ENCODE measurements around the gene PRKG2.

Gene PRKG2

DNA sequence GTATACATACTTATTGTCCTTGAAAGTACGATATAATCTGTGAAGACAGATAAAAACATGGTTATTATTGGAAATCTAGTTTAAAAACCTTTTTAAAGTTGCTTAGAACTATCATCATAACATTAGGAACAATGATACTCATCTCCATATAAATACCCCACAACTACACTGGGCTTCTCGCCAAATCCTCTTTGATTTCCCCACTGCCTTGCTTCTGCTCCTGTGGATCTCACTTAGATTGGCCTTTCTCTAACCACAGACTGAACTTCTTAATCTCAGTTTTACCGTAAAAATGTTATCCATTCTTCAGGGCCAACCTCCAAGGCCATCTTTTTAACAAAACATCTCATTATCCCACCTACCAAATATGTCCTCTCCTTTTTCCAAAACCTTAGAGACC is 77.6 kb downstream of the PRKG2 start:
- H3K4me3 ChIP-seq = no peak overlapping the region
- DNase-seq (ENCODE audit: low spot score) = no peak
- TF ChIP-seq, protein P1, sequence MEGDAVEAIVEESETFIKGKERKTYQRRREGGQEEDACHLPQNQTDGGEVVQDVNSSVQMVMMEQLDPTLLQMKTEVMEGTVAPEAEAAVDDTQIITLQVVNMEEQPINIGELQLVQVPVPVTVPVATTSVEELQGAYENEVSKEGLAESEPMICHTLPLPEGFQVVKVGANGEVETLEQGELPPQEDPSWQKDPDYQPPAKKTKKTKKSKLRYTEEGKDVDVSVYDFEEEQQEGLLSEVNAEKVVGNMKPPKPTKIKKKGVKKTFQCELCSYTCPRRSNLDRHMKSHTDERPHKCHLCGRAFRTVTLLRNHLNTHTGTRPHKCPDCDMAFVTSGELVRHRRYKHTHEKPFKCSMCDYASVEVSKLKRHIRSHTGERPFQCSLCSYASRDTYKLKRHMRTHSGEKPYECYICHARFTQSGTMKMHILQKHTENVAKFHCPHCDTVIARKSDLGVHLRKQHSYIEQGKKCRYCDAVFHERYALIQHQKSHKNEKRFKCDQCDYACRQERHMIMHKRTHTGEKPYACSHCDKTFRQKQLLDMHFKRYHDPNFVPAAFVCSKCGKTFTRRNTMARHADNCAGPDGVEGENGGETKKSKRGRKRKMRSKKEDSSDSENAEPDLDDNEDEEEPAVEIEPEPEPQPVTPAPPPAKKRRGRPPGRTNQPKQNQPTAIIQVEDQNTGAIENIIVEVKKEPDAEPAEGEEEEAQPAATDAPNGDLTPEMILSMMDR (IDR thresholded peaks at IDR 0.05) = no peak
- H3K27ac ChIP-seq = no peak overlapping the region

DNA sequence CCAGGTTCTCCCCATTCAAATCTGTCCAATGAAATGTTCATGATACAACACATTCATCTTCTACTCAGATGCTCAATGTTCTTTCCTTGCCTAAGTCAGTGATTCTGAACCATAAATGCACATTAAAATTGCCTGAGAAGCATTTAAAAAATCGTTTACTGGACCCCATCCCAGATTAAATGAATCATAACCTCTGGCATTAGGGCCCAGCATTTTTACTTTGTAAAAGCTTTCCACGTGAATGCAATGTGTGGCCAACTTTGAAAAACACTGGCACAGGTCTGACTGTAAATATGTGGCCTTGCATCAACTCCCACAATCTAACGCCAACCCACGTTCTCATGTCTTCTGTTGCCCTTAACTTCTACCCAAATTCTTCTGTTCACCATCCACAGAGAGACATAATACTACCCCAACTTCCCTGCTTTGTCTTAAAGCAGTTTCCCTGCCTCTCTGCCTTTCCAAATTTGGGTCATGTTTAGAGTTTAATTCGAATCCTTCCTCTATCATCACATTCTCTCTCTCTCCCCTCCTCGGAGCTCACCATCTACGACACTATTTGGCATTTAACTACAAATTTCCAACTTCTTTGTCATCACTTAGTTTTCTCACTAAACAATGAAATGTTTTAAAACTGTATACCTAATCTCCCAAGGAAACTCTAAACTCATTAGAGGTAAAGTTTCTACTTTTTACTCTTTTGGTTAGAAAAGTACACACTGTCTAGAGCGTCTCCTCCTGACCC is 78.7 kb downstream of the PRKG2 start:
- no peak for DNase-seq (ENCODE audit: low spot score)
- TF ChIP-seq, protein P1 (IDR thresholded peaks at IDR 0.05) = no peak
- Histone ChIP-seq H3K27ac (no peak overlapping the region), H3K4me3 (no peak overlapping the region)

DNA sequence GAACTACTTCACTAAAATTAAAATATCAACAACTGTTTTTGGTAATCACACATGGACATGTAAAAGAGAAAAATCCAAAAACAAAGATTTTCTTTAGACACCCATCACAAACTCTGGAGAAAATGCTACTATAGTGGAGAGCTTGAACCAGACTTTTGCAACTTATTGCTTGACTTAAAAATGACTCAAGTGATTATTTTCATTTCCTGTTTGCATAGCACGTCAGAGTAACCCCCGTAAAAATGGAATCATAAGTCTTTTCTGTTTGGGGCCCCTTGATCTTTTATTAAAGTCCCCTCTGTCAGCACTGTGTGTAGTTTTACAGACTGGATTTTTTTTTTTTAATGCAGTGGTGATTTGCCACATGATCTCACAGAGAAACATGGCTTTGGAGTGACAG is 79.5 kb downstream of the PRKG2 start:
- Histone ChIP-seq H3K4me3 (no peak overlapping the region), H3K27ac (no peak overlapping the region)
- TF ChIP-seq, protein P1 (IDR thresholded peaks at IDR 0.05) = no peak
- no peak for DNase-seq (ENCODE audit: low spot score)

DNA sequence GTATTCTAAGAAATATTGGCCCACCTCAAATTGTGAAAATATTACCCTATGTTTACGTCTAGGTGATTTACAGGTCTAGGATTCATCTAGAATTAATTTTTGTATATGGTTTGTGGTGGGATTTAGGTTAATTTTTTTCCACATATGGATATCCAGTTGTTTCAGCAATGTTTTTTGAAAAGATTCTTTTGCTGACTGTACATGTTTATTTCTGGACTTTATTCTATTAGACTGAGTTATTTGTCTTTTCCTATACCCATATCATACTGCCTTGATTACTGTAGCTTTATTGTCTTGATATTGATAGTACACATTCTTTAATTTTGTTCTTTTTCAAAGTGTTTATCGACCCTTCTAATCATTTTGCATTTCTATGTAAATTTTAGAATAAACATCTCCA is 83.5 kb downstream of the PRKG2 start:
- H3K4me3 ChIP-seq = no peak overlapping the region
- DNase-seq (ENCODE audit: low spot score) = no peak
- TF ChIP-seq, protein P1 (IDR thresholded peaks at IDR 0.05) = no peak
- no peak overlapping the region for H3K27ac ChIP-seq

DNA sequence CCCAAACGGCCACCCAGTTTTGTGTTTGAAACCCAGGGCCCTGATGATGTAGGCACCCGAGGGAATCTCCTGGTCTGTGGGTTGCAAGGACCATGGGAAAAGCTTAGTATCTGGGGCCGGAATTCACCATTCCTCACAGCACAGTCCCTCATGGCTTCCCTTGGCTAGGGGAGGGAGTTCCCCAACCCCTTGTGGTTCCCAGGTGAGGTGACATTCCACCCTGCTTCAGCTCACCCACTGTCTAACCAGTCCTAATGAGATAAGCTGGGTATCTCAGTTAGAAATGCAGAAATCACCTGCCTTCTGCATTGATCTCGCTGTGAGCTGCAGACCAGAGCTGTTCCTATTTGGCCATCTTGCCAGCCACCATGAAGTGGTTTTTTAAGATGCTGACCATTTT is 84.0 kb downstream of the PRKG2 start:
- H3K4me3 ChIP-seq = no peak overlapping the region
- no peak for DNase-seq (ENCODE audit: low spot score)
- TF ChIP-seq, protein P1 (IDR thresholded peaks at IDR 0.05) = no peak
- no peak overlapping the region for H3K27ac ChIP-seq

DNA sequence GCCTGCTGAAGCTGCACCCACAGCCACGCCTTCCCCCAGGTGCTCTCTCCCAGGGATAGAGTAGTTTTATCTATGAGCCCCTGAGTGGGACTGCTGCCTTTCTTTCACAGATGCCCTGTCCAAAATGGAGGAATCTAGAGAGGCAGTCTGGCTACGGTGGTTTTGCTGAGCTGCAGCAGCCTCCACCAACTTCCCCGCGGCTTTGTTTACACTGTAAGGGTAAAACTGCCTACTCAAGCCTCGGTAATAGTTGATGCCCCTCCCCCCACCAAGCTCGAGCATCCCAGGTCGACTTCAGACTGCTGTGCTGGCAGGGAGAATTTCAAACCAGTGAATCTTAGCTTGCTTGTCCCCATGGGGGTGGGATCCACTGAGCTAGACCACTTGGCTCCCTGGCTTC is 84.5 kb downstream of the PRKG2 start:
- Histone ChIP-seq H3K27ac (no peak overlapping the region), H3K4me3 (no peak overlapping the region)
- DNase-seq (ENCODE audit: low spot score) = no peak
- TF ChIP-seq, protein P1 (IDR thresholded peaks at IDR 0.05) = no peak

DNA sequence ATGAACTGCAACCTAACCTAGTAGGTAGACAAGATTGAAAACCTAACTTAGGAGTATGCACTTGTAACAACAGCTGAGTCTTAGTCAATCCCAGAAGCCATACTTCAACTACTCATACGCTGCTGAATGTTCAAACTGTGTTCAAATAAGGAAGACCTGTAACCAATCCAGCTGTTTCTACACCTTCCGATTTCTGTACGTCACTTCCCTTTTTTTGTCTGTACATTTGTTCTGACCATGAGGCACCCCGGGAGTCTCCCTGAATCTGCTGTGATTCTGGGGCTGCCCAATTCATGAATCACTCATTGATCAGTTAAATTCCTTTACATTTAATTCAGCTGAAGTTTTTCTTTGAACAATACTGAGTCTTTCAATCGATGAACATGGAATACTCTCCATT is 95.0 kb downstream of the PRKG2 start:
- no peak for DNase-seq (ENCODE audit: low spot score)
- no peak overlapping the region for H3K4me3 ChIP-seq
- TF ChIP-seq, protein P1 (IDR thresholded peaks at IDR 0.05) = no peak
- H3K27ac ChIP-seq = no peak overlapping the region
